ENCODE results near the gene COPS7B.

Gene COPS7B

GRCh38 chr2:231785413-231785812, 832 bp upstream of the COPS7B start:
- DNase-seq (ENCODE audit: low read depth in 2 of 2, low spot score in 1 of 2) = no peak

- DNase-seq (ENCODE audit: low read depth in 2 of 2, low spot score in 1 of 2) = no peak
Observed at GRCh38 chr2:231785822-231786176, 446 bp upstream of the COPS7B start.

- DNase-seq (ENCODE audit: low read depth in 2 of 2, low spot score in 1 of 2) = no peak
Observed at GRCh38 chr2:231786917-231787292, 660 bp downstream of the COPS7B start.

- no peak for DNase-seq (ENCODE audit: low read depth in 2 of 2, low spot score in 1 of 2)
Observed at GRCh38 chr2:231791107-231791506, 4.9 kb downstream of the COPS7B start.

GRCh38 chr2:231794383-231794782, 8.1 kb downstream of the COPS7B start:
- no peak for DNase-seq (ENCODE audit: low read depth in 2 of 2, low spot score in 1 of 2)

GRCh38 chr2:231795525-231796327, 9.5 kb downstream of the COPS7B start:
- DNase-seq (ENCODE audit: low read depth in 2 of 2, low spot score in 1 of 2) = no peak

- DNase-seq (ENCODE audit: low read depth in 2 of 2, low spot score in 1 of 2) = no peak
Observed at GRCh38 chr2:231800493-231801091, 14.3 kb downstream of the COPS7B start.

- DNase-seq (ENCODE audit: low read depth in 2 of 2, low spot score in 1 of 2) = no peak
Observed at GRCh38 chr2:231803501-231804138, 17.4 kb downstream of the COPS7B start.

GRCh38 chr2:231807020-231807419, 20.8 kb downstream of the COPS7B start:
- DNase-seq (ENCODE audit: low read depth in 2 of 2, low spot score in 1 of 2) = no peak

GRCh38 chr2:231810905-231811304, 24.7 kb downstream of the COPS7B start:
- DNase-seq (ENCODE audit: low read depth in 2 of 2, low spot score in 1 of 2) = no peak

- DNase-seq (ENCODE audit: low read depth in 2 of 2, low spot score in 1 of 2) = no peak
Observed at GRCh38 chr2:231816327-231817026, 30.2 kb downstream of the COPS7B start.

GRCh38 chr2:231819447-231820042, 33.3 kb downstream of the COPS7B start:
- DNase-seq (ENCODE audit: low read depth in 2 of 2, low spot score in 1 of 2) = no peak

GRCh38 chr2:231820786-231821303, 34.6 kb downstream of the COPS7B start:
- DNase-seq (ENCODE audit: low read depth in 2 of 2, low spot score in 1 of 2) = no peak

- DNase-seq (ENCODE audit: low read depth in 2 of 2, low spot score in 1 of 2) = no peak
Observed at GRCh38 chr2:231821908-231822307, 35.7 kb downstream of the COPS7B start.

- no peak for DNase-seq (ENCODE audit: low read depth in 2 of 2, low spot score in 1 of 2)
Observed at GRCh38 chr2:231853105-231853504, 66.9 kb downstream of the COPS7B start.

- DNase-seq (ENCODE audit: low read depth in 2 of 2, low spot score in 1 of 2) = no peak
Observed at GRCh38 chr2:231854616-231855125, 68.4 kb downstream of the COPS7B start.

- no peak for DNase-seq (ENCODE audit: low read depth in 2 of 2, low spot score in 1 of 2)
Observed at GRCh38 chr2:231856959-231857358, 70.7 kb downstream of the COPS7B start.
